B cell (primary cell): Measurements from ENCODE around the gene SLC15A3. TPM values are rescaled to one million over a fixed set of nuclear protein-coding genes. Genes with fewer than 3 reads are reported as not detected.

ENCODE experiments used
- ATAC-seq: fragments of 200-7000 bp; cut with Tn5 transposase; one replicate; pipeline ENCODE4 v1.10.0; 2021; ENCODE audit warnings: low read depth, mild to moderate bottlenecking, moderate number of reproducible peaks, moderate library complexity
- CTCF ChIA-PET: fragments of 350-600 bp; sonication (Branson Sonifier 250); formaldehyde crosslinking; loops from one replicate; lab custom pipeline; 2021; ENCODE audit warnings: antibody characterized with exemption, inconsistent platforms; lab: Charles Lee
- POLR2A ChIA-PET: fragments of 350-600 bp; sonication (Branson Sonifier 250); formaldehyde crosslinking; loops from one replicate; lab custom pipeline; 2021; ENCODE audit warnings: antibody characterized with exemption; lab: Charles Lee
- DNase-seq: peaks from one replicate; pipeline ENCODE4 v3.0.0; 2013
- H2AFZ ChIP-seq: 2 replicates; pipeline ENCODE4 v1.6.1; 2012; ENCODE audit warnings: mild to moderate bottlenecking, low read depth, low read length; ENCODE audit not compliant: insufficient read depth, poor library complexity, severe bottlenecking
- H3K27ac ChIP-seq, 2 donors: 1 replicate in 1 of 2; 2 replicates in 1 of 2; pipeline ENCODE4 v1.5.1; 2012 to 2013; ENCODE audit warnings: low read length in 2 of 2, mild to moderate bottlenecking in 2 of 2, moderate library complexity in 1 of 2
- H3K27me3 ChIP-seq, 4 experiments: fragments of 200-600 bp in 1 of 4; sonication (generic) in 1 of 4; replicated peaks in 1 of 4; 1 replicate in 2 of 4; 2 replicates in 2 of 4; pipeline versions ENCODE4 v1.6.1 to v1.7.0; 2013 to 2016; ENCODE audit warnings: low read length in 3 of 4, mild to moderate bottlenecking in 2 of 4, mixed read lengths in 1 of 4, moderate library complexity in 1 of 4; ENCODE audit not compliant: insufficient read depth in 4 of 4, control insufficient read depth in 3 of 4; ENCODE audit errors: control extremely low read depth in 1 of 4
- H3K36me3 ChIP-seq, 2 experiments: replicated peaks in 1 of 2; 1 replicate in 1 of 2; 2 replicates in 1 of 2; pipeline versions ENCODE4 v1.6.1 to v1.7.1; 2013; ENCODE audit warnings: low read length in 1 of 2; ENCODE audit not compliant: insufficient read depth in 2 of 2, control insufficient read depth in 1 of 2; ENCODE audit errors: control extremely low read depth in 1 of 2, extremely low read depth in 1 of 2
- H3K4me1 ChIP-seq, 2 donors: fragments of 200-600 bp in 1 of 2; sonication (generic) in 1 of 2; 1 replicate in 1 of 2; 2 replicates in 1 of 2; pipeline versions ENCODE4 v1.5.1 to v1.6.1; 2013 to 2017; ENCODE audit warnings: low read length in 2 of 2; ENCODE audit not compliant: control insufficient read depth in 2 of 2, insufficient read depth in 2 of 2
- H3K4me2 ChIP-seq: replicated peaks from 2 replicates; pipeline ENCODE3; 2012; ENCODE audit warnings: mild to moderate bottlenecking, low read depth, low read length; ENCODE audit not compliant: poor library complexity, severe bottlenecking
- H3K4me3 ChIP-seq, 5 experiments: fragments of 200-600 bp in 1 of 5; sonication (generic) in 1 of 5; 1 replicate in 3 of 5; 2 replicates in 2 of 5; pipeline versions ENCODE4 v1.5.1 to v1.7.0; 2011 to 2016; ENCODE audit warnings: low read length in 4 of 5, mild to moderate bottlenecking in 4 of 5, low read depth in 2 of 5, control low read depth in 1 of 5, moderate library complexity in 1 of 5; ENCODE audit not compliant: insufficient read depth in 1 of 5; ENCODE audit errors: control extremely low read depth in 1 of 5, extremely low read depth in 1 of 5
- H3K79me2 ChIP-seq: fragments of 200-600 bp; sonication (generic); one replicate; pipeline ENCODE4 v1.6.0; 2016; ENCODE audit warnings: low read length; ENCODE audit not compliant: control insufficient read depth, insufficient read depth
- H3K9ac ChIP-seq: fragments of 200-600 bp; sonication (generic); 2 replicates; pipeline ENCODE4 v1.6.1; 2017; ENCODE audit warnings: mild to moderate bottlenecking, low read length, moderate library complexity
- H3K9me3 ChIP-seq, 3 donors: one replicate each; pipeline versions ENCODE4 v1.6.1 to v1.7.1; 2013; ENCODE audit warnings: low read length in 2 of 3; ENCODE audit not compliant: control insufficient read depth in 2 of 3, insufficient read depth in 1 of 3; ENCODE audit errors: control extremely low read depth in 1 of 3
- H4K20me1 ChIP-seq: 2 replicates; pipeline ENCODE4 v1.6.0; 2012; ENCODE audit warnings: mild to moderate bottlenecking, low read length; ENCODE audit not compliant: insufficient read depth, control insufficient read depth, poor library complexity, severe bottlenecking
- H3K27ac Mint-ChIP-seq: one replicate; pipeline ENCODE4 v1.8.0; 2021; ENCODE audit warnings: mixed read lengths
- H3K27me3 Mint-ChIP-seq: one replicate; pipeline ENCODE4 v1.8.0; 2021; ENCODE audit warnings: mixed read lengths
- H3K4me1 Mint-ChIP-seq: one replicate; pipeline ENCODE4 v1.8.0; 2021; ENCODE audit warnings: mixed read lengths
- H3K4me3 Mint-ChIP-seq: one replicate; pipeline ENCODE4 v1.8.0; 2021; ENCODE audit warnings: mixed read lengths
- H3K9me3 Mint-ChIP-seq: one replicate; pipeline ENCODE4 v1.8.0; 2022; ENCODE audit warnings: mixed read lengths; ENCODE audit not compliant: insufficient read depth
- CTCF ChIP-seq: fragments of 200-600 bp; IDR thresholded peaks from one replicate; pipeline ENCODE4 v1.8.0; 2022; ENCODE audit warnings: antibody characterized with exemption, mild to moderate bottlenecking
- EZH2 ChIP-seq: IDR thresholded peaks from 2 replicates; pipeline ENCODE4 v1.6.1; 2012; ENCODE audit warnings: borderline replicate concordance, low read depth, mild to moderate bottlenecking, moderate library complexity, low read length; ENCODE audit not compliant: insufficient read depth, poor library complexity, severe bottlenecking
- WGBS: methylation state at CpG from one replicate; pipeline ENCODE4 v1.1.5; 2013; ENCODE audit warnings: missing lambda C conversion rate; ENCODE audit not compliant: insufficient coverage; 5-methylcytosine and 5-hydroxymethylcytosine counted together
- intact Hi-C: fragments of 100-400 bp; cut with micrococcal nuclease; formaldehyde crosslinking; loops from one replicate; pipeline ENCODE4 v1.10.0; 2022
- polyA plus RNA-seq: library from polyadenylated mRNA; depleted of rRNA; stranded (reverse); fragments of >200 nt; gene quantifications from 2 replicates; pipeline ENCODE4 v1.2.3, GENCODE V29; 2012
- total RNA-seq, 2 donors: library from RNA; stranded (reverse); fragments of 120-200 nt in 1 of 2; gene quantifications; 1 replicate in 1 of 2; 2 replicates in 1 of 2; pipeline versions ENCODE4 v1.2.3 to v1.2.4, GENCODE V29; 2013 to 2022

The SLC15A3 gene
- total and polyA plus RNA-seq, 2 donors (not counting 1 experiment from before 2014, with no cell fraction given), result 61.5 to 91.4 TPM

DNA sequence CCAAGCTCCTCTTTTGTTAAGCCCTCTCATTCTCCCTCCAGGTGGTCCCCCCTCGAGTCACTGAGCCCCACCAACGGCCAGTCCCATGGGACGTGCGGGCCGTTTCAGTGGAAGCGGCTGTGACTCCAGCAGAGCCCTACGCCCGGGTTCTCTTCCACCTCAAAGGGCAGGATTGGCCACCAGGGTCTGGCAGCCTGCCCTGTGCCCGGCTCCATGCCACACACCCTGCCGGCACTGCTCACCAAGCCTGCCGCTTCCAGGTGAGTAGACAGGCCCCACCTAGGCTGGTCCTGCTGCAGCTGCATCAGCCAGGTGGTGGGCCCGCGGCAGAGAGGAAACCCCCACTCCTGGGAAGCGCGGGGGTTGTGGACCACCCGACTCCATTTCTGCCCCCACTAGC, 24.4 kb downstream of the SLC15A3 start:
- no peak for DNase-seq

More for the DNA sequence above, 24.4 kb downstream of the SLC15A3 start:
- no peak overlapping the region for H3K9ac ChIP-seq
- Mint-ChIP-seq H3K4me1 (peaks cover 48% of the 10 kb centered on the region), H3K27me3 (peaks cover 7% of the 10 kb centered on the region), H3K9me3 (no peaks in the 10 kb centered on the region), H3K4me3 (no peak overlapping the region), H3K27ac (no peak overlapping the region)
- ChIA-PET POLR2A (interaction anchor here (0.6 to 11.4 kb wide), 2 partner anchors 11 to 87 kb away, joined by 3 to 96 read pairs; partner anchors contain the start of gene TMEM109), CTCF (interaction anchor here (1.0 to 5.6 kb wide), 2 partner anchors 12 to 43 kb away, joined by 3 to 26 read pairs; partner anchors contain the start of gene TMEM109)
- H3K9me3 ChIP-seq, result peaks cover 0 to 4% (median 0%) of the 10 kb centered on the region in 3 donors
- ATAC-seq, result no peak
- H3K4me1 ChIP-seq, result peaks cover 45 to 54% of the 10 kb centered on the region in 2 donors
- H3K27ac ChIP-seq, result no peak overlapping the region
- H4K20me1 ChIP-seq, result peaks cover 16% of the 10 kb centered on the region
- no peaks in the 10 kb centered on the region for H3K79me2 ChIP-seq
- intact Hi-C loops, result no loop called here
- TF ChIP-seq EZH2 (no peak), CTCF (no peak)
- peaks cover 0 to 5% of the 10 kb centered on the region in 2 experiments for H3K36me3 ChIP-seq
- H2AFZ ChIP-seq, result no peak overlapping the region
- H3K4me2 ChIP-seq, result no peak overlapping the region
- peaks cover 0 to 24% (median 7%) of the 10 kb centered on the region in 4 experiments for H3K27me3 ChIP-seq
- H3K4me3 ChIP-seq, result no peak overlapping the region
- 90% methylated on average over 11 of the region's 16 CpGs for WGBS
